GM23338 (cell line): ENCODE results near the gene POLE. TPM values are rescaled to one million over a fixed set of nuclear protein-coding genes. Genes with fewer than 3 reads are reported as not detected.

Source experiments
- ATAC-seq: fragments of 200-7000 bp; cut with Tn5 transposase; 3 replicates; pipeline ENCODE4 v1.9.1; 2020
- DNase-seq: peaks from one replicate; pipeline ENCODE4 v3.0.0-alpha.2; 2015; ENCODE audit warnings: low spot score
- H2AFZ ChIP-seq: fragments of 200-600 bp; sonication (generic); 2 replicates; pipeline ENCODE4 v1.8.0; 2016; ENCODE audit warnings: antibody characterized with exemption, mild to moderate bottlenecking, moderate library complexity
- H3F3A ChIP-seq: fragments of 200-600 bp; sonication (generic); replicated peaks from 2 replicates; pipeline ENCODE4 v1.8.0; 2017; ENCODE audit warnings: antibody characterized with exemption, mixed run types, low read depth
- H3K27ac ChIP-seq: fragments of 200-600 bp; sonication (generic); 2 replicates; pipeline ENCODE4 v1.6.1; 2016; ENCODE audit warnings: low read depth
- H3K27me3 ChIP-seq: fragments of 200-600 bp; sonication (generic); 2 replicates; pipeline ENCODE4 v1.8.0; 2016; ENCODE audit warnings: mild to moderate bottlenecking, mixed run types, moderate library complexity; ENCODE audit not compliant: insufficient read depth
- H3K36me3 ChIP-seq: fragments of 200-600 bp; sonication (generic); 2 replicates; pipeline ENCODE4 v1.8.0; 2016; ENCODE audit warnings: mild to moderate bottlenecking; ENCODE audit not compliant: insufficient read depth
- H3K4me1 ChIP-seq: fragments of 200-600 bp; sonication (generic); 2 replicates; pipeline ENCODE4 v1.8.0; 2016; ENCODE audit warnings: mild to moderate bottlenecking, moderate library complexity; ENCODE audit not compliant: insufficient read depth
- H3K4me2 ChIP-seq: fragments of 200-600 bp; sonication (generic); 2 replicates; pipeline ENCODE4 v1.7.1; 2017; ENCODE audit warnings: mixed run types
- H3K4me3 ChIP-seq: fragments of 200-600 bp; sonication (generic); 2 replicates; pipeline ENCODE4 v1.6.1; 2016; ENCODE audit warnings: mixed run types
- H3K79me2 ChIP-seq: fragments of 200-600 bp; sonication (generic); replicated peaks from 2 replicates; pipeline ENCODE4 v1.8.0; 2017; ENCODE audit warnings: mild to moderate bottlenecking; ENCODE audit not compliant: insufficient read depth
- H3K9me2 ChIP-seq: fragments of 200-600 bp; sonication (generic); 2 replicates; pipeline ENCODE4 v1.8.0; 2017; ENCODE audit not compliant: insufficient read depth
- H4K20me1 ChIP-seq: fragments of 200-600 bp; sonication (generic); replicated peaks from 2 replicates; pipeline ENCODE4 v1.8.0; 2017; ENCODE audit warnings: mild to moderate bottlenecking; ENCODE audit not compliant: insufficient read depth
- H3K27ac Mint-ChIP-seq: 2 replicates; pipeline ENCODE4 v1.8.0; 2020; ENCODE audit warnings: inconsistent platforms, mild to moderate bottlenecking, moderate library complexity, mixed read lengths
- H3K27me3 Mint-ChIP-seq: 3 replicates; pipeline ENCODE4 v1.8.0; 2022; ENCODE audit warnings: low read depth, mild to moderate bottlenecking, moderate library complexity, mixed read lengths, inconsistent platforms; ENCODE audit not compliant: insufficient read depth, poor library complexity
- H3K36me3 Mint-ChIP-seq: 3 replicates; pipeline ENCODE4 v1.8.0; 2021; ENCODE audit warnings: low read depth, mild to moderate bottlenecking, inconsistent platforms, moderate library complexity, mixed read lengths
- H3K4me1 Mint-ChIP-seq: 3 replicates; pipeline ENCODE4 v1.8.0; 2020; ENCODE audit warnings: mild to moderate bottlenecking, inconsistent platforms, mixed read lengths
- H3K4me3 Mint-ChIP-seq: 3 replicates; pipeline ENCODE4 v1.8.0; 2021; ENCODE audit warnings: moderate library complexity, mild to moderate bottlenecking, inconsistent platforms, mixed read lengths
- H3K9me3 Mint-ChIP-seq: 3 replicates; pipeline ENCODE4 v1.8.0; 2020; ENCODE audit warnings: moderate library complexity, mild to moderate bottlenecking, inconsistent platforms, mixed read lengths
- CREB1 ChIP-seq: fragments of 250-450 bp; sonication (Bioruptor Pico); IDR thresholded peaks from 2 replicates; pipeline ENCODE4 v1.5.0; 2020; ENCODE audit warnings: low read depth, mild to moderate bottlenecking, moderate library complexity
- EZH2phosphoT487 ChIP-seq: fragments of 200-600 bp; sonication (generic); IDR thresholded peaks from one replicate; pipeline ENCODE4 v1.8.1; 2018; ENCODE audit warnings: antibody characterized with exemption; ENCODE audit not compliant: unreplicated experiment
- JUNB ChIP-seq: IDR thresholded peaks from one replicate; pipeline ENCODE4 v1.6.1; 2016; ENCODE audit warnings: antibody characterized with exemption; ENCODE audit not compliant: unreplicated experiment
- ZNF114 ChIP-seq: fragments of 250-450 bp; sonication (Bioruptor Pico); IDR thresholded peaks from 2 replicates; pipeline ENCODE4 v1.5.0; 2020; ENCODE audit warnings: mild to moderate bottlenecking, moderate library complexity
- ZNF331 ChIP-seq: fragments of 250-450 bp; sonication (Bioruptor Pico); IDR thresholded peaks from 2 replicates; pipeline ENCODE4 v1.5.0; 2020; ENCODE audit warnings: low read depth, mild to moderate bottlenecking, moderate library complexity
- polyA plus RNA-seq: library from polyadenylated mRNA; unstranded; fragments of >200 nt; fragmentation: Nextera tagmentation; extraction: Ambion mirVana; gene quantifications from 2 replicates; pipeline ENCODE4 v1.2.1, GENCODE V29; 2016
- total RNA-seq: library from RNA; depleted of rRNA; stranded (reverse); fragments of >200 nt; shearing (Covaris generic); gene quantifications from 2 replicates; pipeline ENCODE4 v1.2.3, GENCODE V29; 2014
- TF ChIP-seq, protein P1 (sequence below): IDR thresholded peaks from one replicate; pipeline ENCODE4 v1.6.1; 2018; ENCODE audit warnings: antibody characterized with exemption; ENCODE audit not compliant: unreplicated experiment
- TF ChIP-seq, protein P2 (sequence below): fragments of 250-450 bp; sonication (Bioruptor Pico); IDR thresholded peaks from 2 replicates; pipeline ENCODE4 v1.5.0; 2020; ENCODE audit warnings: mild to moderate bottlenecking, moderate library complexity

Gene POLE
- total and polyA plus RNA-seq, 2 experiments from 2014 or later = 33.6 to 125 TPM

DNA sequence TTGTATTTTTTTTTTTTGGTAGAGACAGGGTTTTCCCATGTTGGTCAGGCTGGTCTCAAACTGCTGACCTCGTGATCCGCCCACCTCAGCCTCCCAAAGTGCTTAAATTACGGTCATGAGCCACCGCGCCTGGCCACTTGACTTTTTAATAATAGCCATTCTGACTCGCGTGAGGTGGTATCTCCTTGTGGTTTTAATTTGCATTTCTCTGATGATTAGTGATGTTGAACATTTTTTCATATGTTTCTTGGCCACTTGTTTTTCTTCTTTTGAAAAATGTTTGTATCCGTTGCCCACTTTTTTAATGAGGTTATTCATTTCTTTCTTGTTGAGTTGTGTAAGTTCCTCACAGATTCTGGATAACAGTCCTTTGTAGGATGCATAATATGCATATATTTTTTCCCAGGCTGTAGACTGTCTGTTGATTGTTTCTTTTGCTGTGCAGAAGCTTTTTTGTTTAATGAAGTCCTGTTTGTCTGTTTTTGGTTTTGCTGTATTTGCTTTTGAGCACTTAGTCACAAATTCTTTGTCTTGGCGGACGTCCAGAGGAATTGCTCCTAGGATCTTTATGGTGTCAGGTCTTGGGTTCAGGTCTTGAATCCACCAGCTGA is 13.2 kb upstream of the POLE start:
- no peaks in the 10 kb centered on the region for H3K4me1 ChIP-seq
- 0 out of 2 replicates have a peak, but pooled peaks cover 8% of the 10 kb centered on the region for H3K36me3 ChIP-seq

More for the DNA sequence above, 13.2 kb upstream of the POLE start:
- H3F3A ChIP-seq = peaks cover 3% of the 10 kb centered on the region; the same call in 1 of the 2 replicates
- DNase-seq (no peak), ATAC-seq (no peak)
- peaks cover 9% of the 10 kb centered on the region for H3K4me1 Mint-ChIP-seq
- no peaks in the 10 kb centered on the region for H3K79me2 ChIP-seq
- H3K27me3 Mint-ChIP-seq = peaks cover 15% of the 10 kb centered on the region
- H4K20me1 ChIP-seq = no peaks in the 10 kb centered on the region; the same call in none of the 2 replicates
- H3K36me3 Mint-ChIP-seq = peaks cover 50% of the 10 kb centered on the region
- no peak overlapping the region for H3K27ac Mint-ChIP-seq
- no peak overlapping the region for H3K4me3 Mint-ChIP-seq
- no peak overlapping the region for H3K27ac ChIP-seq
- TF ChIP-seq, protein P1, sequence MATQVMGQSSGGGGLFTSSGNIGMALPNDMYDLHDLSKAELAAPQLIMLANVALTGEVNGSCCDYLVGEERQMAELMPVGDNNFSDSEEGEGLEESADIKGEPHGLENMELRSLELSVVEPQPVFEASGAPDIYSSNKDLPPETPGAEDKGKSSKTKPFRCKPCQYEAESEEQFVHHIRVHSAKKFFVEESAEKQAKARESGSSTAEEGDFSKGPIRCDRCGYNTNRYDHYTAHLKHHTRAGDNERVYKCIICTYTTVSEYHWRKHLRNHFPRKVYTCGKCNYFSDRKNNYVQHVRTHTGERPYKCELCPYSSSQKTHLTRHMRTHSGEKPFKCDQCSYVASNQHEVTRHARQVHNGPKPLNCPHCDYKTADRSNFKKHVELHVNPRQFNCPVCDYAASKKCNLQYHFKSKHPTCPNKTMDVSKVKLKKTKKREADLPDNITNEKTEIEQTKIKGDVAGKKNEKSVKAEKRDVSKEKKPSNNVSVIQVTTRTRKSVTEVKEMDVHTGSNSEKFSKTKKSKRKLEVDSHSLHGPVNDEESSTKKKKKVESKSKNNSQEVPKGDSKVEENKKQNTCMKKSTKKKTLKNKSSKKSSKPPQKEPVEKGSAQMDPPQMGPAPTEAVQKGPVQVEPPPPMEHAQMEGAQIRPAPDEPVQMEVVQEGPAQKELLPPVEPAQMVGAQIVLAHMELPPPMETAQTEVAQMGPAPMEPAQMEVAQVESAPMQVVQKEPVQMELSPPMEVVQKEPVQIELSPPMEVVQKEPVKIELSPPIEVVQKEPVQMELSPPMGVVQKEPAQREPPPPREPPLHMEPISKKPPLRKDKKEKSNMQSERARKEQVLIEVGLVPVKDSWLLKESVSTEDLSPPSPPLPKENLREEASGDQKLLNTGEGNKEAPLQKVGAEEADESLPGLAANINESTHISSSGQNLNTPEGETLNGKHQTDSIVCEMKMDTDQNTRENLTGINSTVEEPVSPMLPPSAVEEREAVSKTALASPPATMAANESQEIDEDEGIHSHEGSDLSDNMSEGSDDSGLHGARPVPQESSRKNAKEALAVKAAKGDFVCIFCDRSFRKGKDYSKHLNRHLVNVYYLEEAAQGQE = no peak
- TF ChIP-seq CREB1 (CRISPR knock-in tag) = no peak
- no peak for TF ChIP-seq ZNF331 (CRISPR knock-in tag)
- TF ChIP-seq ZNF114 (CRISPR knock-in tag) = no peak
- TF ChIP-seq, protein P2, sequence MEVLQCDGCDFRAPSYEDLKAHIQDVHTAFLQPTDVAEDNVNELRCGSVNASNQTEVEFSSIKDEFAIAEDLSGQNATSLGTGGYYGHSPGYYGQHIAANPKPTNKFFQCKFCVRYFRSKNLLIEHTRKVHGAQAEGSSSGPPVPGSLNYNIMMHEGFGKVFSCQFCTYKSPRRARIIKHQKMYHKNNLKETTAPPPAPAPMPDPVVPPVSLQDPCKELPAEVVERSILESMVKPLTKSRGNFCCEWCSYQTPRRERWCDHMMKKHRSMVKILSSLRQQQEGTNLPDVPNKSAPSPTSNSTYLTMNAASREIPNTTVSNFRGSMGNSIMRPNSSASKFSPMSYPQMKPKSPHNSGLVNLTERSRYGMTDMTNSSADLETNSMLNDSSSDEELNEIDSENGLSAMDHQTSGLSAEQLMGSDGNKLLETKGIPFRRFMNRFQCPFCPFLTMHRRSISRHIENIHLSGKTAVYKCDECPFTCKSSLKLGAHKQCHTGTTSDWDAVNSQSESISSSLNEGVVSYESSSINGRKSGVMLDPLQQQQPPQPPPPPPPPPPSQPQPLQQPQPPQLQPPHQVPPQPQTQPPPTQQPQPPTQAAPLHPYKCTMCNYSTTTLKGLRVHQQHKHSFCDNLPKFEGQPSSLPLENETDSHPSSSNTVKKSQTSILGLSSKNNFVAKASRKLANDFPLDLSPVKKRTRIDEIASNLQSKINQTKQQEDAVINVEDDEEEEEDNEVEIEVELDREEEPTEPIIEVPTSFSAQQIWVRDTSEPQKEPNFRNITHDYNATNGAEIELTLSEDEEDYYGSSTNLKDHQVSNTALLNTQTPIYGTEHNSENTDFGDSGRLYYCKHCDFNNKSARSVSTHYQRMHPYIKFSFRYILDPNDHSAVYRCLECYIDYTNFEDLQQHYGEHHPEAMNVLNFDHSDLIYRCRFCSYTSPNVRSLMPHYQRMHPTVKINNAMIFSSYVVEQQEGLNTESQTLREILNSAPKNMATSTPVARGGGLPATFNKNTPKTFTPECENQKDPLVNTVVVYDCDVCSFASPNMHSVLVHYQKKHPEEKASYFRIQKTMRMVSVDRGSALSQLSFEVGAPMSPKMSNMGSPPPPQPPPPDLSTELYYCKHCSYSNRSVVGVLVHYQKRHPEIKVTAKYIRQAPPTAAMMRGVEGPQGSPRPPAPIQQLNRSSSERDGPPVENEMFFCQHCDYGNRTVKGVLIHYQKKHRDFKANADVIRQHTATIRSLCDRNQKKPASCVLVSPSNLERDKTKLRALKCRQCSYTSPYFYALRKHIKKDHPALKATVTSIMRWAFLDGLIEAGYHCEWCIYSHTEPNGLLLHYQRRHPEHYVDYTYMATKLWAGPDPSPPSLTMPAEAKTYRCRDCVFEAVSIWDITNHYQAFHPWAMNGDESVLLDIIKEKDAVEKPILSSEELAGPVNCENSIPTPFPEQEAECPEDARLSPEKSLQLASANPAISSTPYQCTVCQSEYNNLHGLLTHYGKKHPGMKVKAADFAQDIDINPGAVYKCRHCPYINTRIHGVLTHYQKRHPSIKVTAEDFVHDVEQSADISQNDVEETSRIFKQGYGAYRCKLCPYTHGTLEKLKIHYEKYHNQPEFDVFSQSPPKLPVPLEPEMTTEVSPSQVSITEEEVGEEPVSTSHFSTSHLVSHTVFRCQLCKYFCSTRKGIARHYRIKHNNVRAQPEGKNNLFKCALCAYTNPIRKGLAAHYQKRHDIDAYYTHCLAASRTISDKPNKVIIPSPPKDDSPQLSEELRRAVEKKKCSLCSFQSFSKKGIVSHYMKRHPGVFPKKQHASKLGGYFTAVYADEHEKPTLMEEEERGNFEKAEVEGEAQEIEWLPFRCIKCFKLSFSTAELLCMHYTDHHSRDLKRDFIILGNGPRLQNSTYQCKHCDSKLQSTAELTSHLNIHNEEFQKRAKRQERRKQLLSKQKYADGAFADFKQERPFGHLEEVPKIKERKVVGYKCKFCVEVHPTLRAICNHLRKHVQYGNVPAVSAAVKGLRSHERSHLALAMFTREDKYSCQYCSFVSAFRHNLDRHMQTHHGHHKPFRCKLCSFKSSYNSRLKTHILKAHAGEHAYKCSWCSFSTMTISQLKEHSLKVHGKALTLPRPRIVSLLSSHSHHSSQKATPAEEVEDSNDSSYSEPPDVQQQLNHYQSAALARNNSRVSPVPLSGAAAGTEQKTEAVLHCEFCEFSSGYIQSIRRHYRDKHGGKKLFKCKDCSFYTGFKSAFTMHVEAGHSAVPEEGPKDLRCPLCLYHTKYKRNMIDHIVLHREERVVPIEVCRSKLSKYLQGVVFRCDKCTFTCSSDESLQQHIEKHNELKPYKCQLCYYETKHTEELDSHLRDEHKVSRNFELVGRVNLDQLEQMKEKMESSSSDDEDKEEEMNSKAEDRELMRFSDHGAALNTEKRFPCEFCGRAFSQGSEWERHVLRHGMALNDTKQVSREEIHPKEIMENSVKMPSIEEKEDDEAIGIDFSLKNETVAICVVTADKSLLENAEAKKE (CRISPR knock-in tag) = no peak
- no peak for TF ChIP-seq EZH2phosphoT487
- no peak for TF ChIP-seq JUNB
- H3K4me2 ChIP-seq = no peak overlapping the region
- no peak overlapping the region for H2AFZ ChIP-seq
- no peaks in the 10 kb centered on the region for H3K9me2 ChIP-seq
- H3K9me3 Mint-ChIP-seq = no peaks in the 10 kb centered on the region
- no peak overlapping the region for H3K4me3 ChIP-seq
- no peaks in the 10 kb centered on the region for H3K27me3 ChIP-seq
